Posterior vena cava (tissue), 2 donors: ENCODE measurements around the gene MYO18A. TPM values are rescaled to one million over a fixed set of nuclear protein-coding genes. Genes with fewer than 3 reads are reported as not detected.
"Not testable (repeated sequence)": the region's sequence is repeated elsewhere in the genome, so short reads cannot be mapped to it uniquely, and the experiment has no call there.

Source experiments
- DNase-seq: peaks from one replicate; pipeline ENCODE4 v3.0.0-alpha.2; 2020; ENCODE audit warnings: low spot score
- intact Hi-C, 2 donors: fragments of 100-400 bp; cut with DNase I; formaldehyde crosslinking; loops; one replicate each; pipeline versions ENCODE4 v1.14.1 to v1.14.2; 2022 to 2023
- total RNA-seq, 2 donors: library from RNA; stranded (reverse); fragmentation: NEBNext Ultra II Directional; extraction: Animal tissue kit (Norgen Biotek cat#: 25700); gene quantifications; one replicate each; pipeline ENCODE4 v1.2.1, GENCODE V29; 2021
- donor health status: DM: yes; HTN: yes; CAD: no.
- donor health status: DM: yes; HTN: yes; CAD: no.

The MYO18A gene
- total RNA-seq, 2 donors from 2014 or later = 76.3 to 87.9 TPM

GRCh38 chr17:29100296-29100695, 79.9 kb downstream of the MYO18A start:
- DNase-seq = no peak
- intact Hi-C loops = no loop called here

GRCh38 chr17:29099527-29099926, 80.7 kb downstream of the MYO18A start:
- DNase-seq = no peak
- intact Hi-C loops = no loop called here

GRCh38 chr17:29096094-29096493, 84.1 kb downstream of the MYO18A start:
- no peak for DNase-seq
- intact Hi-C loops = no loop called here

GRCh38 chr17:29095439-29095838, 84.8 kb downstream of the MYO18A start:
- DNase-seq = no peak
- intact Hi-C loops = no loop called here

- intact Hi-C loops = no loop called here
- no peak for DNase-seq
These were observed 86.0 kb downstream of the MYO18A start for GRCh38 chr17:29094101-29094708.

- no peak for DNase-seq
- intact Hi-C loops = no loop called here
These were observed 86.9 kb downstream of the MYO18A start for GRCh38 chr17:29093090-29093871.

GRCh38 chr17:29091606-29092289, 88.5 kb downstream of the MYO18A start:
- intact Hi-C loops = no loop called here
- no peak for DNase-seq

- intact Hi-C loops = no loop called here
These were observed 89.2 kb downstream of the MYO18A start for GRCh38 chr17:29090750-29091605.

GRCh38 chr17:29090108-29090507, 90.1 kb downstream of the MYO18A start:
- intact Hi-C loops = no loop called here
- DNase-seq = no peak

More at GRCh38 chr17:29090750-29091605, 89.2 kb downstream of the MYO18A start:
- no peak for DNase-seq

- DNase-seq = no peak
These were observed 90.6 kb downstream of the MYO18A start for GRCh38 chr17:29089601-29090044.

GRCh38 chr17:29088782-29089181, 91.4 kb downstream of the MYO18A start:
- DNase-seq, intact Hi-C loops: not testable (repeated sequence)

More at GRCh38 chr17:29089601-29090044, 90.6 kb downstream of the MYO18A start:
- intact Hi-C loops = no loop called here

GRCh38 chr17:29086628-29087332, 93.4 kb downstream of the MYO18A start:
- DNase-seq = no peak
- intact Hi-C loops = no loop called here

GRCh38 chr17:29085223-29085622, 95.0 kb downstream of the MYO18A start:
- intact Hi-C loops = no loop called here
- no peak for DNase-seq

GRCh38 chr17:29084541-29085146, 95.6 kb downstream of the MYO18A start:
- DNase-seq = no peak
- intact Hi-C loops = loop anchor here in 1 of 2 donors (1.0 kb wide), 1 partner anchor 22 kb away; no protein-coding TSS in a partner anchor

GRCh38 chr17:29080965-29081364, 99.2 kb downstream of the MYO18A start:
- no peak for DNase-seq
- intact Hi-C loops = no loop called here

GRCh38 chr17:29080323-29080722, 99.9 kb downstream of the MYO18A start:
- intact Hi-C loops = no loop called here
- no peak for DNase-seq

- DNase-seq = no peak
- intact Hi-C loops = no loop called here
These were observed 100.3 kb downstream of the MYO18A start for GRCh38 chr17:29079887-29080286.

- no peak for DNase-seq
- intact Hi-C loops = no loop called here
These were observed 100.8 kb downstream of the MYO18A start for GRCh38 chr17:29079433-29079832.
